ENCODE data around the gene MAD2L2. TPM values are rescaled to one million over a fixed set of nuclear protein-coding genes. Genes with fewer than 3 reads are reported as not detected.

MAD2L2 gene
- total RNA-seq, 1 donor from 2014 or later, result 30.0 TPM

- DNase-seq (ENCODE audit: extremely low spot score in 2 of 2), result no peak
- intact Hi-C loops (cut with DNase I), result no loop called here
- peaks cover 0 to 26% of the 10 kb centered on the region in 2 donors for H3K36me3 ChIP-seq
- no peaks in the 10 kb centered on the region for H3K9me3 ChIP-seq
- H3K4me1 ChIP-seq, result peaks cover 18% of the 10 kb centered on the region
- no peaks in the 10 kb centered on the region for H3K27me3 ChIP-seq
- no peak overlapping the region for H3K27ac ChIP-seq
- TF ChIP-seq POLR2A (IDR thresholded peaks at IDR 0.05) (no peak), CTCF (IDR thresholded peaks at IDR 0.05) (no peak), POLR2AphosphoS5 (IDR thresholded peaks at IDR 0.05; ENCODE audit: insufficient read depth in 1 of 2, low read depth in 1 of 2) (no peak)
- H3K4me3 ChIP-seq, result no peak overlapping the region
These were observed 4.4 kb downstream of the MAD2L2 start for GRCh38 chr1:11676386-11677103.

GRCh38 chr1:11675325-11675724, 5.6 kb downstream of the MAD2L2 start:
- Histone ChIP-seq H3K27me3 (no peaks in the 10 kb centered on the region), H3K4me3 (no peak overlapping the region), H3K9me3 (no peaks in the 10 kb centered on the region), H3K4me1 (peaks cover 12% of the 10 kb centered on the region), H3K36me3 (peaks cover 0 to 26% of the 10 kb centered on the region in 2 donors), H3K27ac (no peak overlapping the region)
- no peak for DNase-seq (ENCODE audit: extremely low spot score in 2 of 2)
- TF ChIP-seq POLR2A (IDR thresholded peaks at IDR 0.05), result no peak
- intact Hi-C loops (cut with DNase I), result no loop called here

GRCh38 chr1:11674488-11674887, 6.5 kb downstream of the MAD2L2 start:
- H3K4me1 ChIP-seq, result peaks cover 3% of the 10 kb centered on the region
- peaks cover 0 to 26% of the 10 kb centered on the region in 2 donors for H3K36me3 ChIP-seq
- no peak overlapping the region for H3K4me3 ChIP-seq
- no peaks in the 10 kb centered on the region for H3K9me3 ChIP-seq
- no peak for DNase-seq (ENCODE audit: extremely low spot score in 2 of 2)
- intact Hi-C loops (cut with DNase I), result no loop called here
- TF ChIP-seq POLR2AphosphoS5 (IDR thresholded peaks at IDR 0.05; ENCODE audit: insufficient read depth in 1 of 2, low read depth in 1 of 2), result no peak
- TF ChIP-seq CTCF (IDR thresholded peaks at IDR 0.05), result no peak
- no peak for TF ChIP-seq POLR2A (IDR thresholded peaks at IDR 0.05)
- H3K27me3 ChIP-seq, result no peaks in the 10 kb centered on the region
- no peak overlapping the region for H3K27ac ChIP-seq

- Histone ChIP-seq H3K4me3 (no peak overlapping the region), H3K4me1 (no peaks in the 10 kb centered on the region), H3K9me3 (no peaks in the 10 kb centered on the region), H3K27me3 (no peaks in the 10 kb centered on the region), H3K36me3 (peaks cover 0 to 26% of the 10 kb centered on the region in 2 donors), H3K27ac (no peak overlapping the region)
- no peak for DNase-seq (ENCODE audit: extremely low spot score in 2 of 2)
- TF ChIP-seq POLR2AphosphoS5 (IDR thresholded peaks at IDR 0.05; ENCODE audit: insufficient read depth in 1 of 2, low read depth in 1 of 2) (no peak), POLR2A (IDR thresholded peaks at IDR 0.05) (no peak), CTCF (IDR thresholded peaks at IDR 0.05) (no peak)
- intact Hi-C loops (cut with DNase I), result no loop called here
These were observed 7.7 kb downstream of the MAD2L2 start for GRCh38 chr1:11673089-11673769.

- no peak for DNase-seq (ENCODE audit: extremely low spot score in 2 of 2)
- intact Hi-C loops (cut with DNase I), result no loop called here
- H3K27ac ChIP-seq, result no peak overlapping the region
- no peaks in the 10 kb centered on the region for H3K4me1 ChIP-seq
- H3K4me3 ChIP-seq, result no peak overlapping the region
- H3K36me3 ChIP-seq, result peaks cover 0 to 26% of the 10 kb centered on the region in 2 donors
- no peak for TF ChIP-seq POLR2A (IDR thresholded peaks at IDR 0.05)
- no peak for TF ChIP-seq CTCF (IDR thresholded peaks at IDR 0.05)
- TF ChIP-seq POLR2AphosphoS5 (IDR thresholded peaks at IDR 0.05; ENCODE audit: insufficient read depth in 1 of 2, low read depth in 1 of 2), result no peak
- no peaks in the 10 kb centered on the region for H3K9me3 ChIP-seq
- no peaks in the 10 kb centered on the region for H3K27me3 ChIP-seq
These were observed 9.2 kb downstream of the MAD2L2 start for GRCh38 chr1:11671544-11672286.

Measured in vagina (tissue), 2 donors.